WERI-Rb-1 (cell line): ENCODE measurements around the gene CUX1.

Experiments
- DNase-seq: peaks from one replicate; pipeline ENCODE4 v3.0.0-alpha.2; 2020
- H3K27ac ChIP-seq: fragments of 250-450 bp; sonication (Bioruptor Pico); 2 replicates; pipeline ENCODE4 v1.5.1; 2020; ENCODE audit warnings: mild to moderate bottlenecking, moderate library complexity
- H3K27me3 ChIP-seq: fragments of 250-450 bp; sonication (Bioruptor Pico); 2 replicates; pipeline ENCODE4 v1.5.1; 2021; ENCODE audit warnings: mild to moderate bottlenecking, low read depth, moderate library complexity; ENCODE audit not compliant: insufficient read depth, severe bottlenecking
- H3K36me3 ChIP-seq: fragments of 250-450 bp; sonication (Bioruptor Pico); 2 replicates; pipeline ENCODE4 v1.5.1; 2020; ENCODE audit warnings: mild to moderate bottlenecking, moderate library complexity
- H3K4me3 ChIP-seq: 2 replicates; pipeline ENCODE4 v1.5.1; 2011; ENCODE audit warnings: low read depth, mild to moderate bottlenecking, control low read depth, low read length
- H3K9me3 ChIP-seq: fragments of 250-450 bp; sonication (Bioruptor Pico); 2 replicates; pipeline ENCODE4 v1.5.1; 2021; ENCODE audit warnings: mild to moderate bottlenecking, moderate library complexity; ENCODE audit not compliant: severe bottlenecking
- TF ChIP-seq, protein P1 (sequence below): IDR thresholded peaks from 2 replicates; pipeline ENCODE4 v1.5.1; 2011; ENCODE audit warnings: low read depth, mild to moderate bottlenecking, control low read depth, inconsistent platforms, low read length

Gene CUX1

DNA sequence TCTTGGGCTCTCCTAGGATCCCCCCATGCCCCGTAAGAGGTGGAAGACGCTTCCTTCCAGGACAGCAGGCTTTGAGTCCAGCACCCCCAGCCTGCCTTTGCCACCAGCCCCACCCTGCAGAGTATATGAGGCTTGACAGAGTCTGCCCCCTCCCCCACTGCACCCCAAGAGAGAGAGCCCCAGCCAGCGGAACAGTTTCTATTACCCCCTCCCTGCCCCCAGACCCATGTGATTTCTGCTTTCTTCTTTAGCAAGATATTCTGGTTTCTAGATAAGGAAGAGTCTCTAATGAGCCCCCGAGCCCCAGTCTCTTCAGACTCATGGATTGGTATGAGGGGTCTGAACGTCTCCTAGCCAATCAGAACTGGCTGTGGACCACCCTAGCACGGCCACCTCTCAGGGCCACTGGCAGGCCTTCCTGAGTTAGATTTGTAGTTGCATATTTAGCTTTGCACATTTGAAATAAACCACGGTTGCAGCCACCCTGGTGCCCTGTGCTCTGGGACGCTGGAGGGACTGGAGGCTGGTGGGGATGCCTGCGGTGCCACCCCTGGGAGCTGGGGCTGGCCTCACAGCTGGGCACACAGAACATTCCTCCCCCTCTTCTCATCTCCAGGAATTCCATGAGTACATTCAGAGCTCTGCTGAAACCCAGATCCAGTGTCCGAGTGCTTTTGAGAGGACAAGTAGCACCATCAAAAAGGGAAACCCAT is 466.2 kb downstream of the CUX1 start:
- no peak overlapping the region for H3K27ac ChIP-seq
- H3K9me3 ChIP-seq, result no peaks in the 10 kb centered on the region
- no peaks in the 10 kb centered on the region for H3K27me3 ChIP-seq
- DNase-seq, result no peak
- no peak overlapping the region for H3K4me3 ChIP-seq
- no peaks in the 10 kb centered on the region for H3K36me3 ChIP-seq
- TF ChIP-seq, protein P1, sequence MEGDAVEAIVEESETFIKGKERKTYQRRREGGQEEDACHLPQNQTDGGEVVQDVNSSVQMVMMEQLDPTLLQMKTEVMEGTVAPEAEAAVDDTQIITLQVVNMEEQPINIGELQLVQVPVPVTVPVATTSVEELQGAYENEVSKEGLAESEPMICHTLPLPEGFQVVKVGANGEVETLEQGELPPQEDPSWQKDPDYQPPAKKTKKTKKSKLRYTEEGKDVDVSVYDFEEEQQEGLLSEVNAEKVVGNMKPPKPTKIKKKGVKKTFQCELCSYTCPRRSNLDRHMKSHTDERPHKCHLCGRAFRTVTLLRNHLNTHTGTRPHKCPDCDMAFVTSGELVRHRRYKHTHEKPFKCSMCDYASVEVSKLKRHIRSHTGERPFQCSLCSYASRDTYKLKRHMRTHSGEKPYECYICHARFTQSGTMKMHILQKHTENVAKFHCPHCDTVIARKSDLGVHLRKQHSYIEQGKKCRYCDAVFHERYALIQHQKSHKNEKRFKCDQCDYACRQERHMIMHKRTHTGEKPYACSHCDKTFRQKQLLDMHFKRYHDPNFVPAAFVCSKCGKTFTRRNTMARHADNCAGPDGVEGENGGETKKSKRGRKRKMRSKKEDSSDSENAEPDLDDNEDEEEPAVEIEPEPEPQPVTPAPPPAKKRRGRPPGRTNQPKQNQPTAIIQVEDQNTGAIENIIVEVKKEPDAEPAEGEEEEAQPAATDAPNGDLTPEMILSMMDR, result no peak

DNA sequence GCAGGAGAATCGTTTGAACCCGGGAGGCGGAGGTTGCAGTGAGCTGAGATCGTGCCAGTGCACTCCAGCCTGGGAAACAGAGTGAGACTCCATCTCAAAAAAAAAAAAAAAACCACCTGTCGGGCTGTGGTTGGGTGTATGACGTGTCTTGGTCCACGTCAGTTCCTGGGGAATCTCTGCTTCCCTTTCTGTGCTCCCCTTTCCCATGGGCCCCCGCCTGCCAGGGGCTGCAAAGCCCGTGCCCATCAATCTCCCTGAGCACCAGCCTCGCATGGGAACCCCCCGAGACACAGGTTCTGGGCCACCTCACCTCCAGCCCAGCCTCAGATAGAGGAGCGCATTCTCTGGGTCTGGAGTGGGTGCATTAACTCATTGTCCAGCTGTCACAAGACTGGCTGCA is 467.0 kb downstream of the CUX1 start:
- TF ChIP-seq, protein P1, result no peak
- H3K27me3 ChIP-seq, result no peaks in the 10 kb centered on the region
- H3K27ac ChIP-seq, result no peak overlapping the region
- no peak overlapping the region for H3K4me3 ChIP-seq
- H3K9me3 ChIP-seq, result no peaks in the 10 kb centered on the region
- no peaks in the 10 kb centered on the region for H3K36me3 ChIP-seq
- DNase-seq, result no peak

DNA sequence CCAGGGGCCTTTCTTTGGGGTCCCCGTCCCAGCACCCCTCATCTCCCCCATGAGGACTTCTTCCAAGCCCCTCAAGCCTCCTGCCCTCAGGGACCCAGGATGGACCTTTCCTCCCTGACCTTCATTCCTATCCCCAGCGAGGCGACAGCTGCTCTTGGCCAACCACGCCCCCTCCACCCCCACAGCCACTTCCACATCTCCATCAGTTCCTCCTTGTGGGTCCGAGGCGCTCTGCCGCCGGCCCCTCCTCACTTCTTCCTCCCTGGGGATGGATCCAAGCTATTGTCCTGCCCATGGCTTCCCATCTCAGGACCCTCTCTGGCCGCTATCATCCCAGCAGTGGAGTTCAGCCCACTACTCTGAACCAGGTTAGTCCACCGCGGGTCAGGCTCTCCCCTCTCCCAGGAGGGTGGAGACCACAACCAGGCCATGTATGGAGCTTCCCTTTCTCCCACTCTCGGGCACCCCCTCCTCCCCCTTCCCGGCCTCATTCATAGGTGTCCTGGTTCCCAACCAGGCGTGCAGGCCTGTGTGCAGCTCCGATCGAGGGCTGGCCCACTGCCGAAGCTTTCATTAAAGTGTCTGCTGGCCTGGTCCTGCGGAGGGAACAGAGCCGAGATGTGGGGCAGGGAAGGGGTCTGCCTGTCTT is 467.6 kb downstream of the CUX1 start:
- H3K36me3 ChIP-seq, result no peaks in the 10 kb centered on the region
- H3K4me3 ChIP-seq, result no peak overlapping the region
- H3K9me3 ChIP-seq, result no peaks in the 10 kb centered on the region
- peak; percentile 55 for DNase-seq
- TF ChIP-seq, protein P1, result no peak
- no peaks in the 10 kb centered on the region for H3K27me3 ChIP-seq
- no peak overlapping the region for H3K27ac ChIP-seq

DNA sequence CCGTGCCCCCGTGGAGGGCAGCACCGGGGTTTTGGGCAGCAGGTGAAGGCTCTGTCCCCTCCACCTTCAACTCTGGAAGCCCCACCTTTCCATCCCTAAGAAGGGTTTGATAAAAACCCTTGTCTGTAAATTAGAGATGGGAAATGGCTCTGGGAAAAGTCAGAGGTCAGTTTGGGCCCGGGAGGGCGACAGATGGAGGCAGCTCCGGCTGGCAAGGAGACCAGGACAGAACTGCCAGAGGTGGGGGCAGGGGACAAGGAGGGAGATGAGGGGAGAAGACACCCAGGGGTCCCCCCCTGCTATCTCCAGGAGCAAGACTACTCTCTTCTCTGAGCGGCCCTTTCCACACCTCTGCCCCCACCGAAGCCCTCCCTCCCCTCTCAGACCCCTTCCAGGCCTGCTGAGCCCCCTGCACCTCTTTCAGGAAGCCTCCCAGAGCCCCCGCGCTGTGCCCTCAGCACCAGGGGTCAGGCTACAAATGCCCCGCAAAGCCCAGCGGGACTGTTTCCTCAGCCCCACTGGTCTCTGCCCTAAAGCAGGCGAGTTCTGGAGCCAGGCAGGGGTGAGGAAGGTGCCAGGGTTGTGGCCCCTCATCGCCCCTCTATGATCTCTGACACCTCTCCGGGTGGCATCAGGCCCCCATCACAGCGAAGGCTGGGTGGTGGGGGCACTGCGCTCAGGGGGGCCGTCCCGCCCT is 468.3 kb downstream of the CUX1 start:
- Histone ChIP-seq H3K27ac (peak overlapping the region; percentile 95), H3K36me3 (no peaks in the 10 kb centered on the region), H3K27me3 (no peaks in the 10 kb centered on the region), H3K4me3 (peak overlapping the region; percentile 68), H3K9me3 (no peaks in the 10 kb centered on the region)
- TF ChIP-seq, protein P1, result no peak
- DNase-seq, result no peak

DNA sequence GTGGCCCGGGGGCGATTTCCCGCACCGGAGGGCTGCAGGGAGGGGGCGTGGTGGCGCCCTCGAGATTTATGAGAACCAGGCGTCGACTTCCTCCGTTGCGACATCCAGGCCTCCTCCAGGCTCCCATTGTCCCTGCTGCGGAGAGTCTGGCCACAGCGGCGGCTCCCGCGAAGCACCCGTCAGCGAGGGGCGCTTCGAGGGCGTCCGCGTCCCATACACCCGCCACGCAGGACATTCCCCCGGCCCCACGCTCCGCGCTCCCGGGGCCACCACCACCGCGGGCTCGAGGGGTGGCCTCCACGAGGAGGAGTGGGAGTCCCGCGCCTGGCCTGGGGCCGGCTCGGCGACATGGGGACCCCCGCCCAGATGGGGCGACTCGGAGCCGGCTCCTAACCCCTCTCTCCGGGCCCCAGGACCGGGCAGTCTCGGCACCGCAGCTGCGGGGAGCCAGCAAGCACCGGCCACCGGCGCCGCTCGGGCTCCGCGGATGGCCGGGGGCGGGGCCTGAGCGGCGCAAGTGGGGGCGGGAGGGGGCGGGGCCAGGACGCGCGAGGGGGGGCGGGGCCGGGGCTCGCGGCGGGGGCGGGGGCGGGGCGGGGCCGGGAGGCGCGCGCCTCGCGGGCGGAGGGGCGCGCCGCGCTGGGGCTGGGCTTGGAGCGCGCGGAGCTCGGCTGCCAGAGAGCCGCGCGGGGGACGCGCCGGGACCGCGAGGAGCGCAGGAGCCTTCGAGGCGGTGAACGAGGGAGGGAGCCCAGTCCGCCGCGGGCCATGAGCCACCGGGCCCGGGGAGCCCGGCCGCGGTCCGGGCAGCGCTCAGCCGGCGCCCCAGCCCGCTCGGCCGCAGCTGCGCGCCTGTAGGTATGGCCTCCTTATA is 469.0 kb downstream of the CUX1 start, which contains the start of gene SH2B2:
TSS of gene SH2B2 (plus strand) at position 632 of the 874 bp plus-strand sequence. CDS start 13,683 bp downstream, outside the sequence.
- H3K9me3 ChIP-seq, result no peaks in the 10 kb centered on the region
- no peaks in the 10 kb centered on the region for H3K36me3 ChIP-seq
- DNase-seq, result peak; percentile 60
- no peaks in the 10 kb centered on the region for H3K27me3 ChIP-seq
- peak within 1 kb of the TSS; percentile 82 for H3K4me3 ChIP-seq
- TF ChIP-seq, protein P1, result no peak
- H3K27ac ChIP-seq, result peak within 1 kb of the TSS; percentile 95
